HEK293T (cell line): ENCODE data around the gene WDR27.

Experiments used
- BHLHE40 ChIP-seq: fragments of 450-650 bp; IDR thresholded peaks from 2 replicates; pipeline ENCODE4 v1.6.1; 2016; ENCODE audit warnings: mild to moderate bottlenecking, moderate library complexity, borderline replicate concordance
- FOXK2 ChIP-seq: fragments of 450-650 bp; IDR thresholded peaks from 2 replicates; pipeline ENCODE4 v1.6.1; 2016; ENCODE audit warnings: mild to moderate bottlenecking
- SUZ12 ChIP-seq: fragments of 450-650 bp; IDR thresholded peaks from 2 replicates; pipeline ENCODE4 v1.6.1; 2016; ENCODE audit warnings: mild to moderate bottlenecking
- ZNF384 ChIP-seq: fragments of 450-650 bp; IDR thresholded peaks from 2 replicates; pipeline ENCODE4 v1.6.1; 2016
- TF ChIP-seq, protein P1 (sequence below): fragments of 450-650 bp; IDR thresholded peaks from 2 replicates; pipeline ENCODE4 v1.6.1; 2016

DNA sequence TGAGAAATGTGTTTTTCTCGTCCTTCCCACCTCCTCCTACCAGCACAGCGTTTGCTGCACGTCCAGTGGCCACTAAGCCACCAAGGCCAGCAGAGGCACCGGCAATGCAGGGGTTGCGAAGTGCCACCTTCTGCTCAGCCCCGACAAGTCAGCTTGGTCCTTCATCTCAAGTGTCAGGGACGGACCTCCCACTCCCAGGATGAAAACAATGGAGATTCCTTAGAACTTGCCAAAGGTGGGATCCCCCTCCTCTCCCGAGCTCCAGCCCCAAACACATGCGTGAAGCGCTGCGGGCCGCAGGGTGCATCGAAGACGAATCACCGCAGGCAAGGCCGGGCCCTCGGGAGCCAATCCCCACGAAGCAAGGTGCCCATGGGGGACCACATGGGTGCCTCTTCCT is 60.8 kb downstream of the WDR27 start:
- TF ChIP-seq SUZ12 = no peak
- TF ChIP-seq ZNF384 = no peak
- TF ChIP-seq, protein P1, sequence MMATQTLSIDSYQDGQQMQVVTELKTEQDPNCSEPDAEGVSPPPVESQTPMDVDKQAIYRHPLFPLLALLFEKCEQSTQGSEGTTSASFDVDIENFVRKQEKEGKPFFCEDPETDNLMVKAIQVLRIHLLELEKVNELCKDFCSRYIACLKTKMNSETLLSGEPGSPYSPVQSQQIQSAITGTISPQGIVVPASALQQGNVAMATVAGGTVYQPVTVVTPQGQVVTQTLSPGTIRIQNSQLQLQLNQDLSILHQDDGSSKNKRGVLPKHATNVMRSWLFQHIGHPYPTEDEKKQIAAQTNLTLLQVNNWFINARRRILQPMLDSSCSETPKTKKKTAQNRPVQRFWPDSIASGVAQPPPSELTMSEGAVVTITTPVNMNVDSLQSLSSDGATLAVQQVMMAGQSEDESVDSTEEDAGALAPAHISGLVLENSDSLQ = no peak
- TF ChIP-seq BHLHE40 = no peak
- TF ChIP-seq FOXK2 = no peak
